ENCODE measurements around the gene CHST11.

DNA sequence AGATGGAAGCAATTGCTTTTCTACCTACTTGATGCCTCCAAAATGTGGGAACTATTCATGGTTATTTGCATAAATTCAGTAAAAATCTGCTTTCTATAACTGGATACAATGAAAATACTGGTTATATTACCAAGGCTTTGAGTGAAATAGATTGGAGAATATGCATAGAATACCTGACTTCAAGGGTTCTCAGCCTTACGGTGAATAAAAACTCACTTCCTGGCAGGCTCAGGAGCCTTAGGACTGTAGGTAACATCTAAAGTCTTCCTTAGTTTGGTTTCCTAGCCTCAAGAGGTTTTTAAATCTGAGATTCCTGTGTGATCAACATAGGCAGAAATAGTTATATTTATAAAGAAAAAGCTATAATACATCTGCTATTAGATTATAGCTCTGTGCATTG lies 342.7 kb downstream of the CHST11 start:
- TF ChIP-seq POLR2A (IDR thresholded peaks at IDR 0.05; ENCODE audit: low read depth, low read length) = no peak
- TF ChIP-seq TAF1 (IDR thresholded peaks at IDR 0.05; ENCODE audit: low read depth, low read length) = no peak
- TF ChIP-seq POLR2AphosphoS5 (IDR thresholded peaks at IDR 0.05; ENCODE audit: low read depth, low read length) = no peak
- TF ChIP-seq SPI1 (IDR thresholded peaks at IDR 0.05; ENCODE audit: low read depth, low read length) = no peak
